GM19351 (cell line): Measurements from ENCODE around the gene LDLRAD1.
"Not testable (repeated sequence)": the region's sequence is repeated elsewhere in the genome, so short reads cannot be mapped to it uniquely, and the experiment has no call there.

ENCODE experiments used
- ATAC-seq: cut with Tn5 transposase; IDR thresholded peaks from one replicate; pipeline ENCODE4 v1.9.1; 2021; ENCODE audit warnings: mild to moderate bottlenecking, moderate library complexity; ENCODE audit not compliant: unreplicated experiment

The LDLRAD1 gene

DNA sequence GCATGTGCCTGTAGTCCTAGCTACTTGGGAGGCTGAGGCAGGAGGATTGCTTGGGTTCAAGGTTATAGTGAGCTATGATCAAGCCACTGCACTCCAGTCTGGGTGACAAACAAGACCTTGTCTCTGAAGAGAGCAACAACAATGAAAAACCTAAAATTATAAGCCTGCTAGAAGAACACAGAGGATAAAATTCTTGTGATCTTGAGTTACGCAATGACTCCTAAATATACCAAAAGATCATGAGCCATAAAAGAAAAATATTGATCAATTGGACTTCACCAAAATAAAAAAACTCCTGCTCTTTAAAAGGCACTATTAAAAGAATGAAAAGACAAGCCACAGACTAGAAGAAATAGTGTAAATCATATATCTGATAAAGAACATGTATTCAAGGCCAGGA, 22.3 kb downstream of the LDLRAD1 start:
- ATAC-seq = no peak

DNA sequence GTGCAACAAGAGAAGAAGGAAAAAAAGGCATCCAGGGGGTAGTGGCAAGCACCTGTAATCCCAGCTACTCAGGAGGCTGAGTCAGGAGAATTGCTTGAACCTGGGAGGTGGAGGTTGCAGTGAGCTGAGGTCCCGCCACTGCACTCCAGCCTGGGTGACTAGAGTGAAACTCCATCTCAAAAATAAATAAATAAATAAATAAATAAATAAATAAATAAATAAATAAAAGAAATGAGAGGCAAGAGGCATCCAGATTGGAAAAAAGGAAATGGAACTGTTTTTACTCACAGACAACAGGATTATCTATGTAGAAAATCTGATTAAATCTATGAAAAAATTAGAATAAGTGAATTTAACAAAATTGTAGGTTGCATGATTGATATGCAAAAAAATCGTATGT, 23.5 kb downstream of the LDLRAD1 start:
- ATAC-seq = not testable (repeated sequence)

DNA sequence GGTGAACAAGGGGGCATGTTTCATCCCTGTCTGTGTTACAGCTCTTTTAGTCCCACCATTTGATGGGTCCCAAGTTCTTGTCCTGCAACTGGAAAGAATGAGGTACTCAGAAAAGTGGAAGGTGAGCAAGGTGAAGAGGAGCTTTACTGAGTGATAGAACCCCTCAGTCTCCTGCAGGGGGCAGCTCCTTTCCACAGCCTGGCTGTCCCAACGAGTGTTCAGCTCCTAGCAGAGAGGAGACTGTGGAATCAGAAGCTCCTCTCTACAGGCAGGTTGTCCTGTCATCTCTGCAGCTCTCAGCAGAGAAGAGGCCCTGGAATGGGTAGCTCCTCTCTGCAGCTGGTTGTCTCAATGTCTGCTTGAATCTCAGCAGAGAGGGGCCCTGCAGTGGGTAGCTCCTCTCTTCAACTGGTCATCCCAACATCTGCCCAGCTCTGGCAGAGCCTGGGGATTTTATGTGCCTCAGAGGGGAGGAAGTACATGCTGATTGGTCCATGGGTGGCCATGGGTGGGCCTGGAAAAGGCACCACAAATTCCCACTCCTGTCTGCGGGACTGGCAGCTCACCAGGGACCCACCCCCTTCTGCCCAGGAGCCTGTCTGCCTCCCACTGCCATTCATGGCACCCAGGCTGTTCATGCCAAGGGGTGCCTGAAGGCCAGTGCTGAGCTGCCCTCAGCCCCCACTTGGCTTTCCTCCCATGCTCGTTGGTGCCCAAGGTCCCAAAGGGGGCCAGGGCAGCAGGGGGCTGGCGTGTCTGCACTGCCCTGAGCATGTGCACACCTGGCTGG, 25.7 kb downstream of the LDLRAD1 start:
- no peak for ATAC-seq

DNA sequence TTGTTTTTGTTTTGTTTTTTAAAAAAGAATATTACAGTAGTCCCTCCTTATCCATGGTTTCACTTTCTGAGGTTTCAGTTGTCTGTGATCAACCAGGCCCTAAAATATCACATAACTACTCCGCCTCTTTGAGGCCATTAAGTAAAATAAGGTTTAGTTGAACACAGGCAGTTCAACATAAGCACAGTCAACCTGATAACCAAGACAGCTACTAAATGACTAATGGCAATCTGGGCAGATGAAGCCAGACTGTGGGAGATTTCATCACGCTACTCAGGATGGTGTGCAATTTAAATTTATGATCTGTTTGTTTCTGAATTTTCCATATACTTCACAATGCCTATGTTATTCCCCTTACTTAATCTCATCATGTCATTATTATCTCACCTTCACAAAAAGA, 30.1 kb downstream of the LDLRAD1 start:
- ATAC-seq = peak; percentile 49

DNA sequence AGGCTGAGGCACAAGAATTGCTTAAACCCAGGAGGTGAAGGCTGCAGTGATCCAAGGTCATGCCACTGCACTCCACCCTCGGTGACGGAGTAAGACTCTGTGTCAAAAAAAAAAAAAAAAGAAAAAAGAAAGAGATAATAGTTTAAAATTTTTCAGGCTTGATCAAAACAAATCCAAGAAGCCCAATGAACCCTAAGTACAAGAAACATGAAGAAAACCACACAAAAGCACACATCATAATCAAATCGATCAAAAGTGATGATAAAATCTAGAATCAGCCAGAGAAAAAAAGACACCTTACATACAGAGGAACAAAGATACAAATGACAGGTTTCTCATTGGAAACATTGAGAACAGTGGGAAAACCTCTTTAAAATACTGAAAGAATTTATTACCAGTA, 31.5 kb downstream of the LDLRAD1 start:
- no peak for ATAC-seq

DNA sequence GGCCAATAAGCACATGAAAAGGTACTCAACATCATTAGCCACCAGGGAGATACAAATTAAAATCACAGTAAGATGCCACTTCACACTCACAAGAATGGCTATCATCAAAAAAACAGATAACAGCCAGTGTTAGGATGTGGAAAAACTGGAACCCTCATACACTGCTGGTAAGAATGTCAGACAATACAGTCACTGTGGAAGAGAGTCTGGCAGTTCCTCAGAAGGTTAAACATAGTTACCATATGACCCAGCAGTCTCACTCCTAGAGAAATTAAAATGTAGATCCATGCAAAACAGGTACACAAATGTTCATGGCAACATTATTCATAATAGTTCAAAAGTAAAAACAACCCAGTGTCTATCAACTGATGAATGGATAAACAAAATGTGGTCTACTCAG, 33.3 kb downstream of the LDLRAD1 start:
- ATAC-seq = no peak

DNA sequence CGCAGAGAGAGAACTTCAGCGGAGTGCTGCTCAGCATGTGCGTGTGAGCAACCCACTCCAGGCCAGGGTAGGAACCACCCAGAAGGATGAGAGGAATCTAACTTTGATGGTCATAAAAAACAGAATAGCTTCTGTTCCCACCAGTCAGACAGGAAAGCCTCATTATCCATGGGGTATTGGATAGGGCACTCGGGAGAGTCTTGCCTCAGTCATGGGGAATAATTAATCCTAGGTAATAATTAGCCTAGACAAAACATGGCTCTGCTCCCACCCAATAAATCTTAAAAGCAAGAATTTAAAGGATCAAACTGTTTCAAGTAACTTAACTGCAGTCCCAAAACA, 35.3 kb downstream of the LDLRAD1 start:
- ATAC-seq = no peak

DNA sequence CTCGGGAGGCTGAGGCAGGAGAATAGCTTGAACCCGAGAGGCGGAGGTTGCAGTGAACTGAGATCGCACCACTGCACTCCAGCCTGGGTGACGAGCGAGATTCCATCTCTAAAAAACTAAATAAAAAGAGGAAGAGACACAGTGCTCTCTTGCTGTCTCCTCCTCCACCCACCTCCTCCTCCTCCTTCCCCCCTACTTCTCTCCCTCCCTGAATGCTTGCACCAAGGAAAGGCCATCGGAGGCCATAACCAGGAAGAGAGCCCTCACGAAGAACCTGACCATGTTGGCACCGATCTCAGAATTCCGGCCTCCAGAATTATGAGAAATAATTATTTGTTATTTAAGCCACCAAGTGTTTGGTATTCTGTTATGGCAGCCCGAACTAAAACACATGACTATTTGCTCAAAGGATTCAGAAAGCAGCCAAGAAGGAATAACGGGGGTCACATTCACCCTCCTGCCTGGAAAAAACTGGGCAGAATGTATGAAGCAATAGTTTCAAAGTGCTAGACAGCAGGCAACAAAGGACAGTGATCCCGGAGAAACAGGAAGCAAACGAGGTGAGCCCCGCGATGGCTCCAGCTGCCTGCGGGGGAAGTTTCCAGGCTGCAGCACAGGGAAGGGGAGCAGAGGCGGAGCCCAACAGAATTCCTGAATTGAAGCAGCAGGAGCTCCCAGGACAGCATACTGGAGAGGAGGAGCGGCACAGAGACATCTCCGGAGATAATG, 35.8 kb downstream of the LDLRAD1 start:
- ATAC-seq = no peak

DNA sequence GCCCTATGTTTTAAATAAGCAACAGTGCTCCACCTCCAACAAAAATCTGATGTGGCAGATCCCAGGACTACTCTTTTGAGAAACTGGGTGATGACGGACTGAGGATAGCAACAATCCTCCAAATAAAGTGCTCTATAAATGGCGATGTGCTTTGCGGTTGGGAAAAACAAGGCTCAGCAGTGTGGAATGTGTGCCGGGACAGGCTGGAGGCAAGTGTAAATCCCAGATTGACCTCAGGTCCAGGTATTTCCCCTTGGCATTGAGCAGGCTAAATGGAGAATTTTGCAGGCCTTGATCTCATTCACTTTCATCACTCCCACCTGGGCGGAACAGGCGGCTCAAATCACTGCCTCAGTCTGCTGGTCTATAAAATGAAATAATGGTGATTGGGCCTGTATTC, 36.8 kb downstream of the LDLRAD1 start:
- no peak for ATAC-seq

DNA sequence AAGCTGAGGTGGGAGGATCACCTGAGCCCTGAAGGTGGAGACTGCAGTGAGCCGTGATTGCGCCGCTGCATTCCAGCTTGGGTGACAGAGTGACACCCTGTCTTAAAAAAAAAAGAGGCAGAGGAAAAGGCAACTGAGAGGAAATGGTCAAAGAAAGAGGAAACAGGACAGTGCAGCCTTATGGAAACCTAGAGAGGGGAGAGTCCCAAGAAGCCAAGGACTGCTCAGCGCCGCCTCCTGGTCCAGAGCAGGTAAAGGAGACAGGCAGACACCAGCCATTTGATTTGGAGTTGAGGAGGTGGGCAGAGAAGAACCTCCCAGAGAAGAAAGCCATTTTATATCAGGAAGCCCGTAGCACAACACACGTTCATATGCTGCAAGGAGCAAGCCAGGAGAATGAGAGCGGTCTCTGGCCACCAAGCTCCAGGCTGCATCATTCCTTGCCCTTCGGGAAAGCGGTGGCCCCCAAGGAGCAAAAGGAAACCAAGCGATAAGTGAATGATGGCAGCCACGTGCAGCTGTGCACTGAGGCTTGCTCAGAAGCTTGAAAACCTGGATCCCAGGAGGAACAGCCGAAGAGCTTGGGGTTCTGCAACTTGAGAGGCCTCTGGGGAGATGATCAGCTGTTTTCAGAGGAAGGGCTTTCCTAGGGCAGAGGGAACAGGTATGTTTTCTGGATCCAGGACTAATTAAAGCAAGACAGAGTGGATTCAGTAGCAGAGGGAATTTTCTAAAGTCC, 38.1 kb downstream of the LDLRAD1 start:
- no peak for ATAC-seq

DNA sequence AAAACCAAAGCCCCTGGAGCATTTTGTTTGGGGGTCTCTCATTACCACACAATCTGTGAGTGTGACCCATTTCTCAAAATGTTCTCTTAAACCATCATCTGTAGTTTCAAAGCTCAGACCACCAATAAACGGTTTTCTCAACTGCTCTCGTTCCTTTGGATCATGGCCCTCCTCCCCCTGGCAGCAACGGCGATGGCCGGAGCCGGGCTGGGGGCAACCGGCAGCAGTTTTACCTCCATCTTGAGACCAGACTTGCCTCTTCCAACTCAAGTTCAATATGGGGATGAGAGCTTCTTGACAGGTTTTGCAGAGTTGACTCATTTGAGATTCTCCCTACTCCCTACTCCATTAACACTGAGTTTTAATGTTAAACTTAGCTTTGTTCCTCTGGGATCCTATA, 42.1 kb downstream of the LDLRAD1 start:
- ATAC-seq = no peak

DNA sequence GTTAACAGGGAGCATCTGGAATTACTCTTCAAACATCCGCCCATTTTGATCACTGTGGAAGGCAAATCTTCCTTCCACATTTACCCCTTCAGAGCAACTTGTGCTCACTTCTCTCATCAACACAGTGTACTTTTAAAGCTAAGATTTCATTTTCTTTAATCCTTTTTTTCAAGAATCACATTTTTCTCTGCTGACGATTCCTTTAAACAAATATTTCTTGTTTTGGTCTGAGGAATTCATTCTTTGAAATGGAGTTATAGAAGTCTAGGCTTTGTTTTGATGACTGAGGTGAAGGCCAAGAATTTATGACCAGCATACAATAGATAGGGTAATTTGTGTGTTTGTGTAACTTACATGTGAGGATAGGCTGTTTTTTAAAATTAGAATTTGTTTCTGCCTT, 46.3 kb downstream of the LDLRAD1 start:
- no peak for ATAC-seq

DNA sequence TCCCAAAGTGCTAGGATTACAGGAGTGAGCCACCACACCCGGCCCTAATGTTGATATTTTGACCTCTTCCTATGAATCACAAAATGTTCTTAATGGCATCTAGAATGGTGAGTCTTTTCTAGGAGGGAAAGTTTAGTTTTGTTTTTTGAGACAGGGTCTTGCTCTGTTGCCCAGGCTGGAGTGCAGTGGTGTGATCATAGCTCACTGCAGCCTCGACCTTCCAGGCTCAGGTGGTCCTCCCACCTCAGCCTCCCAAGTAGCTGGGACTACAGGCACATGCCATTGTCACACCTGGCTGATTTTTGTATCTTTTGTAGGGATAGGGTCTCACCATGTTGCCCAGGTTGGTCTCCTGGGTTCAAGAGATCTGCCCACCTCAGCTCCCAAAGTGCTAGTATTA, 48.7 kb downstream of the LDLRAD1 start:
- ATAC-seq = not testable (repeated sequence)

DNA sequence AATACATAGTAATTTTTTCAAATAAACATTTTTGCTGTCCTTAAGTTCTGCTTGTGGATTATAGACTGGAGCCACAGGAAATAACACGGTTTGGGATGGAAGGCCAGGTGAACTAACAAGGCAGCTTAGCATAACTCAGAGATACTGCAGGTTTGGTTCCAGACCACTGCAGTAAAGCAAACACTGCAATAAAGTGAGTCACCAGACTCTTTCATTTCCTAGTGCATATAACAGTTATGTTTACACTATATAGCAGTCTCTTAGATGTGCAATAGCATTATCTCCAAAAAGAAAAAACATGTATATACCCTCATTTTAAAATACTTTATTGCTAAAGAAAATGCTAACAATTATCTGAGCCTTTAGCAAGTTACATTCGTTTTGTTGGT, 49.9 kb downstream of the LDLRAD1 start:
- ATAC-seq = no peak

DNA sequence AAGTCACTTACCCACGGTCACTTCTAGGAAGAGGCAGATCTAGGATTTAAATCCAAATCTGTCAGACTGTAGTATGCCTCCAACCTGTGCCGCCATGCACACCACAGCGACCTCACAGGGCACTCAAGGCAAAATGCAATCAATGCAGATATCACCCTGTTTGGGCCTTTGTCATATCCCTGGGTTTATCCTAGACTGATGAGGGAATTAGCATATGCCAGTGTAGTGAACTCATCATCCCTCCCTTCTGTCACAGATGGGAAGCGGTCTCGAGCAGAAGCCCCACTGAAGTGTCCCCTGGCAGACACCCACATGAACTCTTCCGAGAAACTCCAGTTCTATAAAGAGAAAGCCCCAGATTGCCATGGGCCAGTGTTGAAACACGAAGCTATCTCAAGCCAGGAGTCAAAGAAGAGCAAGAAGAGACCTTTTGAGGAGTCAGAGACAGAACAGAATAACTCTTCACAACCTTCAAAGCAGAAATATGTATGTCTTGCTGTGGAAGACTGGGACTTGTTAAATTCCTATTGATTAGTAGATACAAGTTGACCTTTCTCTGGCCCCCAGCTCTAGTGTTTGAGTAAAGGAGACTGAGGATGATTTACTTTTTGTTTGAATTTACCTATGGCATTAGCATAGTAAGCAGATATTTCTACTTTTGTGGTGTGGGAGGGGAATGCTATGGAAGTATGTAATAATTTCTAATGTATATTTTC, 50.4 kb downstream of the LDLRAD1 start:
- ATAC-seq = no peak

DNA sequence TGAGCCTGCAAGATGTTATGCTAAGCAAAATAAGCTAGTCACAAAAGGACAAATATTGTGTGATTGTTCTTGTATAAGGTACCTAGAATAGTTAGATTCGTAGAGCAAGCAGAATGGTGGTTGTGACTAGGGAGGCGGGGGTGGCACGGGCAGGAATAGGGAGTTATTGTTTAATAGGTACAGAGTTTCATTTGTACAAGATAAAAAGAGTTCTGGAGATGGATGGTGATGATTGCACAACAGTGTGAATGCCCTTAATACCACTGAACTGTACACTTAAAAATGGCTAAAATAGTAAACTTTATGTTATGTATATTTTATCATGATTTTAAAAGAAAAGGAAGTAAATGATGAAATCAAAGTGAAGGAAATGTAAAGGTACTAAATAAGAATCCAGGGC, 51.2 kb downstream of the LDLRAD1 start:
- ATAC-seq = no peak

DNA sequence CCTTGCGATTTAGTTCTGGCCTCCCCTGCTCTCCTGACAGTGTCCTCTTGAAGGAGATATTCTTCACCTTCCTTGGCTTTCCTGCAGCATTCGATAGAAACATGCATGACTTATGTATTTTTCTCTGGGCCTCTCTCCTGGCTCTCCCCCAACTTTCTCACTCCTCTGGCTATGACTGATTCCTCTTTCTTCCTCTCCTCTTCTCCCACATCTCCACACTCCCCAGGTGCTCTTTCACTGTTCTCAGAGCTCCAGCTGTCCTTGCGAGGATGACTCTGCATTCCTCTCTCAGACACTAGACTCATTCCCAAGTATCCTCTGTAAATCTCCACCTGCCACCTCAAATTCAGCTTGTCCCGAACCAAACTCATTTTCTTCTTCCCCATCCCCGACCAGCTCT, 53.9 kb downstream of the LDLRAD1 start:
- no peak for ATAC-seq

DNA sequence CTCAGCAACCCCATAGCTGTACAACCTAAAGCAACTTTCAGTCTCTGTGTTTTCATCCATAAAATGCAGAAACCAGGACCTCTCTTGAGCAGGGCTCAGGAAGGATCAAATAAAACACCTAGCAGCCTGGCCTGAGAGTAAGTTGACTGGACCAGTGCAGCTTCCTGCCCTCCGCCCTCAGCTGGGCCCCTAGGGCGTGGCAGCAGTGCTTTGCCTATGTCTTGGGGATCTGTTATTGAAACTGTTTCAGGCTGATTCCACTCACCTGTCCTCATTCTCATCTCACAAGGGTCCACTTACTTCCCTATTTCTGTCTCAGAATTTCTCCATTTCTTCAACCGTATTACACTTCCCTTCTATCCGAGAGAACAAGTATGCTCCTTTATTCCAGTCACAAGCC, 54.5 kb downstream of the LDLRAD1 start:
- no peak for ATAC-seq

DNA sequence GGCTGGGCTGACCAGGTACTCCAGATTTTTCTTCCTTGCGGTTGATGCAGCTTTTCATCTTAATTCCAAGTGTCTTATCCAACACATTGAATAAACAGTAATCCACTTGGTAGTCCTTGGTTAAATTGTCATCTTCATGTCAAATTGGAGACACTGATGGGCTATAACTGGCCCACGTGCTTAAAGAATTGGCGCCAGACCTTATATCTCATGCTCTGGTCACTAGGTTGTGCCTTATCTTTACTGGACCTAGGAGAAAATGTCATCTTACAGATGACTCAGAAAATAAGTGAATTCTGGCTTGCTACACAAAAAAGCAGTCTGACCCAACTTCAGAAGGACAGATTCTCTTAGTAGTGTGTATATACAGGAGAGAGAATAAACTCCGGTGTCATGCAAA, 55.6 kb downstream of the LDLRAD1 start:
- no peak for ATAC-seq

DNA sequence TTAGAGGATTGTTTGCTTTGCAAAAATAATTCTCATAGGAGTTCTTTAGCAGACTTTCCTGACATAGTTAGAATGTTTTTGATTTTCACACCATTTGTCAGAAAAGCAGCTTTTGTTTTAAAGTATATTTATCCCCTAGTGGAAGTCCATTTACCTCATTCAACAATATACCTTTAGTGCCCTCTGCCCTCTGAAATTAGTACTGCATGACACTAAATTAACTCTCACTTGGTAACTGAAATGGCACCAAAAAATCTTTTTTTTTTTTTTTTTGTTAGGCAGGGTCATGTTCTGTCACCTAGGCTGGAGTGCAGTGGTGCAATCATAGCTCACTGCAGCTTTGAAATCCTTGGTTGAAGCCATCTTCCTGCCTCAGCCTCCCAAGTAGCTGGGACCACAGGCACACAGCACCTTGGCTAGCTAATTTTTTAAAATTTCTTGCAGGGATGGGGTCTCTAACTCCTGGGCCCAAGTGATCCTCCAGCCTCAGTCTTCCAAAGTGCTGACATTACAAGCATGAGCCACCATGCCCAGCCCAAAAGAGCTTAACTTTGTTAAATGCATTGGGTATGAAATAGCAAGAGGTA, 58.2 kb downstream of the LDLRAD1 start:
- no peak for ATAC-seq
